Measurements from ENCODE around the gene TGOLN2.

The TGOLN2 gene

DNA sequence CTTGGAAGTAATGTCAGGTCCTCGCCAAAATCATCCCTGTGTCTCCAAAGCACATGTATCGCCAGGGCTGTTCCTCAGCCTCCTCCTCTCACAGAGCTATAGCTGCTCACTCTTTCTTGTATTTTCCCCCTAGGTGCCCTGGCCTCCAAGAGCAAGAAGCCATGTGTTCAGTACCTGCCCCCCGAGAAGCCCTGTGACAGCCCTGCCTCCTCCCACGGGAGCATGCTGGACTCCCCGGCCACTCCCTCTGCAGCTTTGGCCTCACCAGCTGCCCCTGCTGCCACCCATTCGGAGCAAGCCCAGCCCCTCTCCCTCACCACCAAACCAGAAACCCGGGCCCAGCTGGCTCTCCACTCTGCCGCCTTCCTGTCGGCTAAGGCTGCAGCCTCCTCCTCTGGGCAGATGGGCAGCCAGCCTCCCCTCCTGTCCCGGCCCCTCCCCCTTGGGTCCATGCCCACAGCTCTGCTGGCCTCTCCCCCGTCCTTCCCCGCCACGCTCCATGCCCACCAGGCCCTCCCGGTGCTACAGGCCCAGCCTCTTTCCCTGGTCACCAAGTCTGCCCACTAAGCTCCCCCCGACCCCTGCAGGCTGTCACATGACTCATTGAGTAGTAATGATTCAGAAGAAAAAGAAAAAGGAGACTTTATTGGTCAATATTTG, 18.8 kb downstream of the TGOLN2 start:
- DNase-seq (ENCODE audit: low read depth), result no peak

GRCh38 chr2:85308201-85308600, 19.6 kb downstream of the TGOLN2 start:
- DNase-seq (ENCODE audit: low read depth), result no peak

- DNase-seq (ENCODE audit: low read depth), result no peak
Observed at GRCh38 chr2:85307527-85307897, 20.3 kb downstream of the TGOLN2 start.

GRCh38 chr2:85303780-85304531, 23.8 kb downstream of the TGOLN2 start:
- DNase-seq (ENCODE audit: low read depth), result no peak

- DNase-seq (ENCODE audit: low read depth), result no peak
Observed at GRCh38 chr2:85302121-85302520, 25.7 kb downstream of the TGOLN2 start.

- no peak for DNase-seq (ENCODE audit: low read depth)
Observed at GRCh38 chr2:85291425-85292023, 36.3 kb downstream of the TGOLN2 start.

DNA sequence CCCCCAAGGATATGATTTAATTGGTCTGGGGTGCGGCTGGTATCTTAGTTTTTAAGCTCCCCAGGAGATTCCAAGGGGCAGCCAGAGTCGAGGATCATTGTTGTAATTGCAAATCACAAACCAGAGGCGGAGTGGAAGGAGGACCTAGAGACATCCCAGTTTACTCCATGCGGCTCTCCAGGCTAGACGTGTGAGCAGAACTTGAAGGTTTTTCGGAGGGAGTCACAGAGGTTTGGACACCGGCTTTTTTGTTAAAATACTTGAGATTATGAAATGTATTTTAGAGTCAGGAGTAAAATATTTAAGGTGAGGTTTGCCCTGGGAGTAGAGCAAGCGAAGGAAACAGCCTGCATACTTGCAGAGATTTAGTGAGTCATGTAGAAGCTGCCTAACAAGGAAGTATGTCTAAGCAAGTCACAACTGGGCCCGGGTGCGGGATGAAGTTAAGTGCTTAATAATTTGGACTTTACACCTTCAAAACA, 39.5 kb downstream of the TGOLN2 start:
- DNase-seq (ENCODE audit: low read depth), result no peak

DNA sequence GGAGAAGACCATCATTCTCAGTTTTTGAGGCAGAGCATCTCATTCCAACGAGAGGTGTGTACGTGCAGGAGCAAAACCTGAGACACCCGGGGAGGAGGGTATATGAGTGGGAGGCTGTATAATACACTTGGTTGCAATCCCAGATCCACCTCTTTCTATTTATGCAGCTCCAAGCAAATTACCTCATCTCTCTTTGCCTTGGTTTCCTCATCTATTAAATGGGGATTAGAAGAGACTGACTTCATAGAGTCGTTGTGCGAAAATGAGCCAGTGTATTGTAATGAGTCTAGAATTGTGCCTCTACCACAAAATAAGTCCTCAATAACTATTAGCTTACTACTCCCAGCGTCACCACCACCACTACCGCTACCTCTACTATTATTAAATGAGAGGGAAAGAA, 40.1 kb downstream of the TGOLN2 start:
- no peak for DNase-seq (ENCODE audit: low read depth)

DNA sequence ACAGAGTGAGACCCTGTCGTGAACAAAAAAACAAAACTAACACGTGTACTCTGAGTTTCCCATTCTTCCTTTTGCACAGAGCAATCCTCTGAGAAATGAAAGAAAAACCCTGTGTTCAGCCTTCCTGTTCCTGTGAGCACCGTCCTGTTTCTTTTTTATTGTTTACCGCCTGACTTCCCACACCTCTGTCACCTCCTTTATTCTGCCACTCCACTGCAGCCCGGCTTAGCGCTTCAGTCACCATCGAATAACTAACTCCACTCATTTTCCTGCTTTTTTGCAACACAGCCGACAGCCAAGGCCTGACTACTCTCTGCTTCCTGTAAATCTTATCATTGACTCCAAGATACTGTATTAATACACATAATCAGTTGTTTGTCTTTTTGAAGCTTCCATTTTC, 40.9 kb downstream of the TGOLN2 start:
- DNase-seq (ENCODE audit: low read depth), result no peak

- no peak for DNase-seq (ENCODE audit: low read depth)
Observed at GRCh38 chr2:85283641-85284040, 44.1 kb downstream of the TGOLN2 start.

DNA sequence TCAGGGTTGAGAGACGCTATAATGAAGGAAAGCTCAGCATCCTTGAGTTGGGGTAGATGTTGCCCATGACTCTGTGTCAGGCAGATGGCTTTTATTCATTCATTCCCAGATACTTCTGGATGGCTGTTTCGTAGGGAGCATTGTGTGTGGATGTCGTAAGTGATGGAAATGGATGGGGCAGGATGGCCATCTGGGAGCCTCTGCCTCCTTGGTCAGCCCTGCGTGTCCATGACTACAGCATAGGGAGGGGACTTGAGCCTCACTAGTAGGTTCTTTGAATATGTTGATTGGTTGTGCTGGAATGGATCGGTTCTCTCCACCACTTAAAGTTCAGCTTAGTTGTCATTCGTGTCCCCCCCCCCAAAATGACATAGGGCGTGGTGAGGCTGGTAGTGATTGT, 44.9 kb downstream of the TGOLN2 start:
- DNase-seq (ENCODE audit: low read depth), result no peak

DNA sequence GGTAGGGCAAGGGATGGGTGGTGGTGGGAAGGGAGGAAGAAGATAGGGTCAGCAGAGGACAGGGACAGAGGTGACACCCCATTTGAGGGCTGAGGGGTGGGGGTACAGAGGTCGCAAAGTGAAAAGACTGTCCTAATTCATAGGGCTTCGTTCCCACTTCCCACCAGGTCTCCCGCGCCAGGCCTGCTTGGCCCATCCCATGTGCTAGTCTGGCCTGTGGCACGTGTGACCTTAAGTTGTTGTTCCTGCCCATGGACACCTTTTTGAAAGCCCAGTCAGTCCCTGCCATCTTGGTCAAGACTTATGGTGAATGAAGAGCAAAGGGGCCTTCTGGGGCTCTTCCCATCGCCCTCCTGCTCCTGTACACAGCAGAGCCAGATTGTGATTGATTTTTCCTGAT, 46.2 kb downstream of the TGOLN2 start:
- no peak for DNase-seq (ENCODE audit: low read depth)

GRCh38 chr2:85278361-85278760, 49.4 kb downstream of the TGOLN2 start:
- no peak for DNase-seq (ENCODE audit: low read depth)

DNA sequence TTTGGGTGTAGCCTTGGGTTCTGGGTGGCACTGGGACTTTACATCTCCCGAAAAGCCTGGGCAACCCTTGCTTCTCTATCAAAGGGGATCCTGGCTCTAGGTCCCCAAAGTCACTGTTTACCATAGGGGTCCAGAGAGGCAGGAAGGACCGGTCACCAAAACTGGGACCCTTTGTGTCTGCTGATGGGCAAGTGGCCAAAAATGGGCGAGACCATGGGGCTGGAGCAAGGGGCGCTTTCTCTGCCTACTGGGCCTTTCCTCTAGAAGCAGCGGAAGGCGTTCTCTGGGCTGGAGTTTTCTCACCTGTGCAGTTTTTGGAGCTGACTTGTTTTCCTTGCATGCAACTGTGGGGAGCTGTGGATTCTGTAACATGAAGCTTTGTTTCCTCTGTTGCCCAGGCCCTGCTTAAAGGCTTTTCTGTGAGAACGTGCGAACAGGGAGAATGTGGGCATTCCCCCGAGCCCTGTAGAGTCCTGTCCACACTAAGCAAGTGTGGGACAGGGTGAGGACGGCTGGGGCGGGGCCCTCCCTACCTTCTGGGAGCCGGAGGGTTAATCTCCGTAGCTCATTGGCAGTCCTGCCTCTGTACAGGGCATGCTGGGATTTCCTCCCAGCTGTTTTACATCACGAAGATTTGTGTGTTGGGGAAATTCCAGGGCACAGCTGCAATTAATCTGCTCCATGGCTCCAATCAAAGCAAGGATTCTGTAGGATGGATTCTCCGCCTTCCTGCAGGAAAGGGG, 50.2 kb downstream of the TGOLN2 start:
- peak; percentile 79 for DNase-seq (ENCODE audit: low read depth)

DNA sequence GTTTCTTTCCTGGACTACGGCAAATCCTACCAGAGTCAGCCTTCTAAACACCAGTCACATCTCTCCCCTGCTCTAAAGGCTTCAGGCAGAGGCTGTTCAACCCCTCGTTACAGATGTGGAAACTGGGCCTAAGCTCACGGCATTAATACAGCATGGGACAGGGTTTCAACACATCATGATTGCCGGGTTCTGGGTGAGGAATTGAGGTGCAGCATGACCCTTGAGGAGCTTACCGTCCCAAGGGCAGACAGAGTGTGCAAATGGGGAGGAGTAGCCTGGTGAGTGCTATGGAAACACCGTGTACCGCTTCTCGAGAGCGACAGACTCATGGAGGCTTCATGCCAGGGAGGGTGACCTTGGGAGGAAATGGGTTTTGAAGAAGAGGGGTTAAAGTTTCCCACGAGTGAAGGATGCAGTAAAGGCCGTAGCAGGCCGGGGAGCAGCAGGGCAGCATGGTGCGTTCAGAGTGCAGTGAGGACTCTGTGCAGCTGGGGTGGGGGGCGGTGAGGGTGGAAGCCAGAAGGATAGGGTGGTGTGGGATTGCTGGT, 51.1 kb downstream of the TGOLN2 start:
- no peak for DNase-seq (ENCODE audit: low read depth)

- DNase-seq (ENCODE audit: low read depth), result no peak
Observed at GRCh38 chr2:85275984-85276540, 51.7 kb downstream of the TGOLN2 start.

- DNase-seq (ENCODE audit: low read depth), result no peak
Observed at GRCh38 chr2:85273738-85274731, 53.8 kb downstream of the TGOLN2 start.

GRCh38 chr2:85272357-85272756, 55.4 kb downstream of the TGOLN2 start:
- DNase-seq (ENCODE audit: low read depth), result no peak

DNA sequence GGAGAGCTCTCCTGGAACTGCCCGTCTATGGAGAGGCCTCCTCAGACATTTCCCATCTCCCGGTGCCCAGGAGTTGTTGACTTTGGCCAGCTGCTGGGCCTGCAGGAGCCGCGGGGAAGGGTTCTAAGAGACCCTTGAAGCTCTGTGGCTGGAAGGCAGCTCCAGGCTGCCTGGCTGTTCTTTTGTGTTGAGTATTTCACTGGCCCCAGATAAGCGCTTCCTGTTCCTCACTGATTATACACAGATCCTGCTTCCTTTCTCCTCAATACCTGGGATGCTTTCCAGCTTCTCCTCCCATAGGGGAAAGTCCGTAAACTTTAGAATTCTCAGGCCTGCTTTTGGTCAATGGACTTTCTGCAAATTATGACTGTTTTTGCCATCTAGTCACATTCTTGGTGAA, 57.8 kb downstream of the TGOLN2 start:
- no peak for DNase-seq (ENCODE audit: low read depth)

All from fibroblast of the conjunctiva (primary cell).